HepG2 (cell line): ENCODE measurements around the gene FLT3LG. TPM values are rescaled to one million over a fixed set of nuclear protein-coding genes. Genes with fewer than 3 reads are reported as not detected.
A peak's percentile ranks its signal among the peaks of the same experiment; 100 is the strongest.

Source experiments
- GRHL1 ChIP-seq: sonication (generic); formaldehyde crosslinking; conservative IDR thresholded peaks from 2 replicates; pipeline ENCODE4 v1.8.0; 2022; ENCODE audit warnings: missing genetic modification reagents
- HCFC1 ChIP-seq: fragments of 150-350 bp; IDR thresholded peaks from 2 replicates; pipeline ENCODE4 v1.6.1; 2014; ENCODE audit warnings: low read depth, low read length
- ISX ChIP-seq: sonication (generic); formaldehyde crosslinking; conservative IDR thresholded peaks from 2 replicates; pipeline ENCODE4 v1.5.0; 2020; ENCODE audit warnings: missing genetic modification reagents
- MXD4 ChIP-seq: IDR thresholded peaks from 2 replicates; pipeline ENCODE4 v1.6.1; 2016; ENCODE audit warnings: mild to moderate bottlenecking, missing biosample characterization, missing genetic modification reagents
- NFRKB ChIP-seq: fragments of 450-650 bp; IDR thresholded peaks from 2 replicates; pipeline ENCODE4 v1.6.1; 2017
- NKX3-1 ChIP-seq: sonication (generic); formaldehyde crosslinking; IDR thresholded peaks from 2 replicates; pipeline ENCODE4 v1.5.0; 2020; ENCODE audit warnings: missing genetic modification reagents
- NONO ChIP-seq, 2 experiments: fragments of 450-650 bp in 1 of 2; sonication (generic) in 1 of 2; formaldehyde crosslinking in 1 of 2; IDR thresholded peaks in 1 of 2; conservative IDR thresholded peaks in 1 of 2; 2 replicates each; pipeline versions ENCODE4 v1.6.1 to v1.8.0; 2017 to 2022; ENCODE audit warnings: mild to moderate bottlenecking in 1 of 2, missing genetic modification reagents in 1 of 2, moderate library complexity in 1 of 2
- POLR2A ChIP-seq, 2 experiments: IDR thresholded peaks; 2 replicates each; pipeline ENCODE4 v1.6.1; 2011; ENCODE audit warnings: low read depth in 2 of 2, low read length in 2 of 2, mild to moderate bottlenecking in 1 of 2, moderate library complexity in 1 of 2; ENCODE audit not compliant: insufficient read depth in 1 of 2
- PRDM10 ChIP-seq: sonication (generic); formaldehyde crosslinking; IDR thresholded peaks from 2 replicates; pipeline ENCODE4 v1.4.0; 2020; ENCODE audit warnings: low read depth, missing genetic modification reagents
- RXRB ChIP-seq: IDR thresholded peaks from 2 replicates; pipeline ENCODE4 v1.6.1; 2016; ENCODE audit warnings: borderline replicate concordance, missing genetic modification reagents, missing compliant biosample characterization
- TERF1 ChIP-seq: sonication (generic); formaldehyde crosslinking; IDR thresholded peaks from 2 replicates; pipeline ENCODE4 v1.8.0; 2022; ENCODE audit warnings: mild to moderate bottlenecking, missing genetic modification reagents, moderate library complexity
- ZBTB37 ChIP-seq: sonication (generic); formaldehyde crosslinking; IDR thresholded peaks from 2 replicates; pipeline ENCODE4 v1.4.0; 2020; ENCODE audit warnings: mild to moderate bottlenecking, missing genetic modification reagents
- ZNF563 ChIP-seq: sonication (generic); formaldehyde crosslinking; IDR thresholded peaks from 2 replicates; pipeline ENCODE4 v1.8.0; 2022; ENCODE audit warnings: mild to moderate bottlenecking, moderate library complexity, missing genetic modification reagents
- ZNF687 ChIP-seq: sonication (generic); formaldehyde crosslinking; IDR thresholded peaks from 2 replicates; pipeline ENCODE4 v1.5.1; 2020; ENCODE audit warnings: mild to moderate bottlenecking, missing genetic modification reagents, moderate library complexity
- ZNF784 ChIP-seq: sonication (generic); formaldehyde crosslinking; IDR thresholded peaks from 2 replicates; pipeline ENCODE4 v1.5.1; 2020; ENCODE audit warnings: missing genetic modification reagents, mild to moderate bottlenecking, borderline replicate concordance
- polyA plus RNA-seq, 8 experiments: library from polyadenylated mRNA; depleted of rRNA in 3 of 8; stranded (reverse) in 7 of 8; unstranded in 1 of 8; fragments of >200 nt; fragmentation: Illumina TruSeq in 4 of 8; extraction: Trizol in 4 of 8; gene quantifications; 2 replicates each; pipeline versions ENCODE4 v1.2.1 to v1.2.3, GENCODE V29; 2011 to 2016; ENCODE audit warnings: low read depth in 4 of 8, missing spikeins in 1 of 8, mixed read lengths in 1 of 8; ENCODE audit not compliant: insufficient read depth in 1 of 8
- total RNA-seq, 5 experiments: library from RNA; depleted of rRNA; stranded (reverse); fragments of >200 nt; fragmentation: Illumina TruSeq; extraction: Trizol; gene quantifications; 2 replicates each; pipeline ENCODE4 v1.2.3, GENCODE V29; 2016; ENCODE audit warnings: low read depth in 1 of 5

FLT3LG gene
- total and polyA plus RNA-seq, 2 of the 13 experiments (the other 11 are each of a cell fraction or from before 2014, with no cell fraction given) = 1.5 to 2.6 TPM

- TF ChIP-seq HCFC1 (peak; percentile 69), MXD4 (CRISPR knock-in tag) (0 out of 2 replicates have a peak, but pooled peaks have one; percentile 26), RXRB (peak; percentile 26; the same call in 1 of the 2 replicates), TERF1 (CRISPR knock-in tag) (no peak), ZNF687 (peak; percentile 86), ISX (CRISPR knock-in tag) (no peak), ZNF563 (CRISPR knock-in tag) (peak; percentile 72; the same call in 1 of the 2 replicates), ZBTB37 (CRISPR knock-in tag) (no peak), GRHL1 (CRISPR knock-in tag) (no peak), PRDM10 (CRISPR knock-in tag) (peak; percentile 48; the same call in 1 of the 2 replicates), POLR2A (IDR thresholded peaks at IDR 0.05; ENCODE audit: insufficient read depth in 1 of 2, low read depth in 2 of 2, low read length in 2 of 2) (peak; percentile 83 to 93), NKX3-1 (CRISPR knock-in tag) (no peak), NONO (IDR thresholded peaks at IDR 0.05) (no peak), NONO (CRISPR knock-in tag; conservative IDR thresholded peaks at IDR 0.05) (peak; percentile 72), NFRKB (no peak), ZNF784 (CRISPR knock-in tag) (no peak)
These were observed 22.4 kb upstream of the FLT3LG start, which contains the start of gene PIH1D1 (continued) for GRCh38 chr19:49451430-49452181.
